GM23338 (cell line): ENCODE measurements around the gene LRRC25. TPM values are rescaled to one million over a fixed set of nuclear protein-coding genes. Genes with fewer than 3 reads are reported as not detected.

Experiments used
- ATAC-seq: fragments of 200-7000 bp; cut with Tn5 transposase; 3 replicates; pipeline ENCODE4 v1.9.1; 2020
- DNase-seq: peaks from one replicate; pipeline ENCODE4 v3.0.0-alpha.2; 2015; ENCODE audit warnings: low spot score
- H2AFZ ChIP-seq: fragments of 200-600 bp; sonication (generic); 2 replicates; pipeline ENCODE4 v1.8.0; 2016; ENCODE audit warnings: antibody characterized with exemption, mild to moderate bottlenecking, moderate library complexity
- H3F3A ChIP-seq: fragments of 200-600 bp; sonication (generic); replicated peaks from 2 replicates; pipeline ENCODE4 v1.8.0; 2017; ENCODE audit warnings: antibody characterized with exemption, mixed run types, low read depth
- H3K27ac ChIP-seq: fragments of 200-600 bp; sonication (generic); 2 replicates; pipeline ENCODE4 v1.6.1; 2016; ENCODE audit warnings: low read depth
- H3K27me3 ChIP-seq: fragments of 200-600 bp; sonication (generic); 2 replicates; pipeline ENCODE4 v1.8.0; 2016; ENCODE audit warnings: mild to moderate bottlenecking, mixed run types, moderate library complexity; ENCODE audit not compliant: insufficient read depth
- H3K36me3 ChIP-seq: fragments of 200-600 bp; sonication (generic); 2 replicates; pipeline ENCODE4 v1.8.0; 2016; ENCODE audit warnings: mild to moderate bottlenecking; ENCODE audit not compliant: insufficient read depth
- H3K4me1 ChIP-seq: fragments of 200-600 bp; sonication (generic); 2 replicates; pipeline ENCODE4 v1.8.0; 2016; ENCODE audit warnings: mild to moderate bottlenecking, moderate library complexity; ENCODE audit not compliant: insufficient read depth
- H3K4me2 ChIP-seq: fragments of 200-600 bp; sonication (generic); 2 replicates; pipeline ENCODE4 v1.7.1; 2017; ENCODE audit warnings: mixed run types
- H3K4me3 ChIP-seq: fragments of 200-600 bp; sonication (generic); 2 replicates; pipeline ENCODE4 v1.6.1; 2016; ENCODE audit warnings: mixed run types
- H3K79me2 ChIP-seq: fragments of 200-600 bp; sonication (generic); replicated peaks from 2 replicates; pipeline ENCODE4 v1.8.0; 2017; ENCODE audit warnings: mild to moderate bottlenecking; ENCODE audit not compliant: insufficient read depth
- H3K9me2 ChIP-seq: fragments of 200-600 bp; sonication (generic); 2 replicates; pipeline ENCODE4 v1.8.0; 2017; ENCODE audit not compliant: insufficient read depth
- H4K20me1 ChIP-seq: fragments of 200-600 bp; sonication (generic); replicated peaks from 2 replicates; pipeline ENCODE4 v1.8.0; 2017; ENCODE audit warnings: mild to moderate bottlenecking; ENCODE audit not compliant: insufficient read depth
- H3K27ac Mint-ChIP-seq: 2 replicates; pipeline ENCODE4 v1.8.0; 2020; ENCODE audit warnings: inconsistent platforms, mild to moderate bottlenecking, moderate library complexity, mixed read lengths
- H3K27me3 Mint-ChIP-seq: 3 replicates; pipeline ENCODE4 v1.8.0; 2022; ENCODE audit warnings: low read depth, mild to moderate bottlenecking, moderate library complexity, mixed read lengths, inconsistent platforms; ENCODE audit not compliant: insufficient read depth, poor library complexity
- H3K36me3 Mint-ChIP-seq: 3 replicates; pipeline ENCODE4 v1.8.0; 2021; ENCODE audit warnings: low read depth, mild to moderate bottlenecking, inconsistent platforms, moderate library complexity, mixed read lengths
- H3K4me1 Mint-ChIP-seq: 3 replicates; pipeline ENCODE4 v1.8.0; 2020; ENCODE audit warnings: mild to moderate bottlenecking, inconsistent platforms, mixed read lengths
- H3K4me3 Mint-ChIP-seq: 3 replicates; pipeline ENCODE4 v1.8.0; 2021; ENCODE audit warnings: moderate library complexity, mild to moderate bottlenecking, inconsistent platforms, mixed read lengths
- H3K9me3 Mint-ChIP-seq: 3 replicates; pipeline ENCODE4 v1.8.0; 2020; ENCODE audit warnings: moderate library complexity, mild to moderate bottlenecking, inconsistent platforms, mixed read lengths
- CREB1 ChIP-seq: fragments of 250-450 bp; sonication (Bioruptor Pico); IDR thresholded peaks from 2 replicates; pipeline ENCODE4 v1.5.0; 2020; ENCODE audit warnings: low read depth, mild to moderate bottlenecking, moderate library complexity
- EZH2phosphoT487 ChIP-seq: fragments of 200-600 bp; sonication (generic); IDR thresholded peaks from one replicate; pipeline ENCODE4 v1.8.1; 2018; ENCODE audit warnings: antibody characterized with exemption; ENCODE audit not compliant: unreplicated experiment
- JUNB ChIP-seq: IDR thresholded peaks from one replicate; pipeline ENCODE4 v1.6.1; 2016; ENCODE audit warnings: antibody characterized with exemption; ENCODE audit not compliant: unreplicated experiment
- NANOG ChIP-seq: IDR thresholded peaks from 2 replicates; pipeline ENCODE4 v1.6.1; 2016; ENCODE audit warnings: antibody characterized with exemption, borderline replicate concordance
- POLR2AphosphoS5 ChIP-seq: IDR thresholded peaks from 2 replicates; pipeline ENCODE4 v1.6.1; 2016; ENCODE audit warnings: antibody characterized with exemption, low read depth
- STAT1 ChIP-seq: IDR thresholded peaks from one replicate; pipeline ENCODE4 v1.6.1; 2016; ENCODE audit warnings: antibody characterized with exemption; ENCODE audit not compliant: unreplicated experiment
- ZNF114 ChIP-seq: fragments of 250-450 bp; sonication (Bioruptor Pico); IDR thresholded peaks from 2 replicates; pipeline ENCODE4 v1.5.0; 2020; ENCODE audit warnings: mild to moderate bottlenecking, moderate library complexity
- ZNF331 ChIP-seq: fragments of 250-450 bp; sonication (Bioruptor Pico); IDR thresholded peaks from 2 replicates; pipeline ENCODE4 v1.5.0; 2020; ENCODE audit warnings: low read depth, mild to moderate bottlenecking, moderate library complexity
- polyA plus RNA-seq: library from polyadenylated mRNA; unstranded; fragments of >200 nt; fragmentation: Nextera tagmentation; extraction: Ambion mirVana; gene quantifications from 2 replicates; pipeline ENCODE4 v1.2.1, GENCODE V29; 2016
- total RNA-seq: library from RNA; depleted of rRNA; stranded (reverse); fragments of >200 nt; shearing (Covaris generic); gene quantifications from 2 replicates; pipeline ENCODE4 v1.2.3, GENCODE V29; 2014
- TF ChIP-seq, protein P1 (sequence below): fragments of 250-450 bp; sonication (Bioruptor Pico); IDR thresholded peaks from 2 replicates; pipeline ENCODE4 v1.5.0; 2020; ENCODE audit warnings: mild to moderate bottlenecking, moderate library complexity
- TF ChIP-seq, protein P2 (sequence below): IDR thresholded peaks from 2 replicates; pipeline ENCODE4 v1.6.1; 2016; ENCODE audit warnings: antibody characterized with exemption
- TF ChIP-seq, protein P3 (sequence below): IDR thresholded peaks from one replicate; pipeline ENCODE4 v1.6.1; 2018; ENCODE audit warnings: antibody characterized with exemption; ENCODE audit not compliant: unreplicated experiment
- TF ChIP-seq, protein P4 (sequence below), 2 experiments: fragments of 200-600 bp in 1 of 2; sonication (generic) in 1 of 2; conservative IDR thresholded peaks; 2 replicates each; pipeline versions ENCODE4 v1.5.1 to v1.6.1; 2016 to 2017; ENCODE audit warnings: antibody characterized with exemption in 2 of 2, low read depth in 2 of 2, mild to moderate bottlenecking in 2 of 2, moderate library complexity in 1 of 2

LRRC25 gene
- total and polyA plus RNA-seq, 2 experiments from 2014 or later: 0.17 to 0.24 TPM

DNA sequence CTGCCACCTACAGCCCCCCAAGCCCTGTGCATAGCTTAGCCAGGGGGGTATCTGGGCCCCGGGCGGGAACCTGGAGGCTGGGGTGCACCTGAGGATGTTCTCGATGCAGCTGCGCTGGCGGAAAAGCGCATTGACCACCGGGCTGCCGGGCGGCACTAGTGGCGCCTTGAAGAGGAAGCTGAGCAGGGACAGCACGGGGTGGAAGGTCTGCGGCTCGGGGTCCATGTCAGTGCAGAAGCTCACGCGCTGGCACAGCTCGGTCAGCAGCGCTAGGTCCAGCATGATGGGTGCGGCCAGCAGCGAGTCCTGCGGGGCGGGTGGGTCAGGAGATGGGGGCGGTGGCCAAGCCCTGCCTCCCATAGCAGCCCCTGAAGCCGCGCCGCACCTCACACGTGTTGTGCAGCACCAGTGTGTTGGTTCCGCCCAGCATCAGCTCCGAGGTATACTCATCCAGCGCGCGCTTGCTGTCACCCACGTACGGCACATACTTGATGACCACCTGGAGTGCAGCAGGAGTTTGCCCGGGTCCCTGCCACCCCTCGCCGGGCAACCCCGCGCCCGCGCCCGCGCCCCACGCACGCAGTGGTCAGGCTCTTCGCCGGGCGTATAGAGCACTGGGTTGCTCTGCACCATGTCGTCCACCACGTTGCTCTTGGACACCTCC, 37.9 kb upstream of the LRRC25 start (continued):
- TF ChIP-seq, protein P1, sequence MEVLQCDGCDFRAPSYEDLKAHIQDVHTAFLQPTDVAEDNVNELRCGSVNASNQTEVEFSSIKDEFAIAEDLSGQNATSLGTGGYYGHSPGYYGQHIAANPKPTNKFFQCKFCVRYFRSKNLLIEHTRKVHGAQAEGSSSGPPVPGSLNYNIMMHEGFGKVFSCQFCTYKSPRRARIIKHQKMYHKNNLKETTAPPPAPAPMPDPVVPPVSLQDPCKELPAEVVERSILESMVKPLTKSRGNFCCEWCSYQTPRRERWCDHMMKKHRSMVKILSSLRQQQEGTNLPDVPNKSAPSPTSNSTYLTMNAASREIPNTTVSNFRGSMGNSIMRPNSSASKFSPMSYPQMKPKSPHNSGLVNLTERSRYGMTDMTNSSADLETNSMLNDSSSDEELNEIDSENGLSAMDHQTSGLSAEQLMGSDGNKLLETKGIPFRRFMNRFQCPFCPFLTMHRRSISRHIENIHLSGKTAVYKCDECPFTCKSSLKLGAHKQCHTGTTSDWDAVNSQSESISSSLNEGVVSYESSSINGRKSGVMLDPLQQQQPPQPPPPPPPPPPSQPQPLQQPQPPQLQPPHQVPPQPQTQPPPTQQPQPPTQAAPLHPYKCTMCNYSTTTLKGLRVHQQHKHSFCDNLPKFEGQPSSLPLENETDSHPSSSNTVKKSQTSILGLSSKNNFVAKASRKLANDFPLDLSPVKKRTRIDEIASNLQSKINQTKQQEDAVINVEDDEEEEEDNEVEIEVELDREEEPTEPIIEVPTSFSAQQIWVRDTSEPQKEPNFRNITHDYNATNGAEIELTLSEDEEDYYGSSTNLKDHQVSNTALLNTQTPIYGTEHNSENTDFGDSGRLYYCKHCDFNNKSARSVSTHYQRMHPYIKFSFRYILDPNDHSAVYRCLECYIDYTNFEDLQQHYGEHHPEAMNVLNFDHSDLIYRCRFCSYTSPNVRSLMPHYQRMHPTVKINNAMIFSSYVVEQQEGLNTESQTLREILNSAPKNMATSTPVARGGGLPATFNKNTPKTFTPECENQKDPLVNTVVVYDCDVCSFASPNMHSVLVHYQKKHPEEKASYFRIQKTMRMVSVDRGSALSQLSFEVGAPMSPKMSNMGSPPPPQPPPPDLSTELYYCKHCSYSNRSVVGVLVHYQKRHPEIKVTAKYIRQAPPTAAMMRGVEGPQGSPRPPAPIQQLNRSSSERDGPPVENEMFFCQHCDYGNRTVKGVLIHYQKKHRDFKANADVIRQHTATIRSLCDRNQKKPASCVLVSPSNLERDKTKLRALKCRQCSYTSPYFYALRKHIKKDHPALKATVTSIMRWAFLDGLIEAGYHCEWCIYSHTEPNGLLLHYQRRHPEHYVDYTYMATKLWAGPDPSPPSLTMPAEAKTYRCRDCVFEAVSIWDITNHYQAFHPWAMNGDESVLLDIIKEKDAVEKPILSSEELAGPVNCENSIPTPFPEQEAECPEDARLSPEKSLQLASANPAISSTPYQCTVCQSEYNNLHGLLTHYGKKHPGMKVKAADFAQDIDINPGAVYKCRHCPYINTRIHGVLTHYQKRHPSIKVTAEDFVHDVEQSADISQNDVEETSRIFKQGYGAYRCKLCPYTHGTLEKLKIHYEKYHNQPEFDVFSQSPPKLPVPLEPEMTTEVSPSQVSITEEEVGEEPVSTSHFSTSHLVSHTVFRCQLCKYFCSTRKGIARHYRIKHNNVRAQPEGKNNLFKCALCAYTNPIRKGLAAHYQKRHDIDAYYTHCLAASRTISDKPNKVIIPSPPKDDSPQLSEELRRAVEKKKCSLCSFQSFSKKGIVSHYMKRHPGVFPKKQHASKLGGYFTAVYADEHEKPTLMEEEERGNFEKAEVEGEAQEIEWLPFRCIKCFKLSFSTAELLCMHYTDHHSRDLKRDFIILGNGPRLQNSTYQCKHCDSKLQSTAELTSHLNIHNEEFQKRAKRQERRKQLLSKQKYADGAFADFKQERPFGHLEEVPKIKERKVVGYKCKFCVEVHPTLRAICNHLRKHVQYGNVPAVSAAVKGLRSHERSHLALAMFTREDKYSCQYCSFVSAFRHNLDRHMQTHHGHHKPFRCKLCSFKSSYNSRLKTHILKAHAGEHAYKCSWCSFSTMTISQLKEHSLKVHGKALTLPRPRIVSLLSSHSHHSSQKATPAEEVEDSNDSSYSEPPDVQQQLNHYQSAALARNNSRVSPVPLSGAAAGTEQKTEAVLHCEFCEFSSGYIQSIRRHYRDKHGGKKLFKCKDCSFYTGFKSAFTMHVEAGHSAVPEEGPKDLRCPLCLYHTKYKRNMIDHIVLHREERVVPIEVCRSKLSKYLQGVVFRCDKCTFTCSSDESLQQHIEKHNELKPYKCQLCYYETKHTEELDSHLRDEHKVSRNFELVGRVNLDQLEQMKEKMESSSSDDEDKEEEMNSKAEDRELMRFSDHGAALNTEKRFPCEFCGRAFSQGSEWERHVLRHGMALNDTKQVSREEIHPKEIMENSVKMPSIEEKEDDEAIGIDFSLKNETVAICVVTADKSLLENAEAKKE (CRISPR knock-in tag): no peak
- TF ChIP-seq, protein P2, sequence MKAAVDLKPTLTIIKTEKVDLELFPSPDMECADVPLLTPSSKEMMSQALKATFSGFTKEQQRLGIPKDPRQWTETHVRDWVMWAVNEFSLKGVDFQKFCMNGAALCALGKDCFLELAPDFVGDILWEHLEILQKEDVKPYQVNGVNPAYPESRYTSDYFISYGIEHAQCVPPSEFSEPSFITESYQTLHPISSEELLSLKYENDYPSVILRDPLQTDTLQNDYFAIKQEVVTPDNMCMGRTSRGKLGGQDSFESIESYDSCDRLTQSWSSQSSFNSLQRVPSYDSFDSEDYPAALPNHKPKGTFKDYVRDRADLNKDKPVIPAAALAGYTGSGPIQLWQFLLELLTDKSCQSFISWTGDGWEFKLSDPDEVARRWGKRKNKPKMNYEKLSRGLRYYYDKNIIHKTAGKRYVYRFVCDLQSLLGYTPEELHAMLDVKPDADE: no peak
- TF ChIP-seq POLR2AphosphoS5: no peak
- no peak for TF ChIP-seq STAT1
- TF ChIP-seq NANOG: no peak

DNA sequence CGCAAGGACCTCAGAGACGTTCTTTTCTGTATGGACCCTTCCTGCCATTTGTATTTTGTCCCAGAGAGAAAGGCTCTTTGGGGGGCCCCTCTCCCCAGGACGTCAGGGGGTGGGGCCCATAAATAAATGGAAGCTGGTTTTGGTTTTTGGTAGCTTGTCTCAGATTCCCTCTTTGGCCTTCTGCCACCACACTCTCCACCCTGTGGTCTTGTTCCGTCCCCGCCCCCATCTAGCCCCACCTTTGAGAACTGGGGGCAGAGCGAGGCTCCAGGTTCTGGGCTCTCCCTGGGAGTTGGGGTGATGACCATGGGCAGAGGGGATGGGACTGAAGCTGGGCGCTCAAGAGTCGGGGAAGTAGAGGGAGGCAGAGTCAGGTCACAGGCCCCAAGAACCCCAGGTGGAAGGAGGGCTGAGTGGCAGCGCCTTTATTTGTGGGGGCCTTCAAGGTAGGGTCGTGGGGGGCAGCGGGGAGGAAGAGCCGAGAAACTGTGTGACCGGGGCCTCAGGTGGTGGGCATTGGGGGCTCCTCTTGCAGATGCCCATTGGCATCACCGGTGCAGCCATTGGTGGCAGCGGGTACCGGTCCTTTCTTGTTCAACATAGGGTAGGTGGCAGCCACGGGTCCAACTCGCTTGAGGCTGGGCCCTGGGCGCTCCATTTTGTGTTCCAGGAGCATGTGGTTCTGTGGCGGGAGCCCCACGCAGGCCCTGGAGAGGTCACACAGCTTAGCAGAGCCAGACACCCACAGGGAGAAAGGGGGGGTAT, 37.2 kb upstream of the LRRC25 start:
- Histone ChIP-seq H3F3A (peaks cover 27% of the 10 kb centered on the region; the same call in 1 of the 2 replicates), H3K79me2 (no peaks in the 10 kb centered on the region), H3K27me3 (no peaks in the 10 kb centered on the region), H3K4me3 (peak overlapping the region; percentile 66), H2AFZ (no peak overlapping the region), H3K4me1 (peaks cover 50% of the 10 kb centered on the region), H3K36me3 (no peaks in the 10 kb centered on the region), H3K4me2 (peak overlapping the region; percentile 83), H3K27ac (no peak overlapping the region), H3K9me2 (no peaks in the 10 kb centered on the region), H4K20me1 (peaks cover 3% of the 10 kb centered on the region)
- no peak overlapping the region for H3K27ac Mint-ChIP-seq
- peaks cover 18% of the 10 kb centered on the region for H3K36me3 Mint-ChIP-seq
- peaks cover 32% of the 10 kb centered on the region for H3K27me3 Mint-ChIP-seq
- H3K4me1 Mint-ChIP-seq: peaks cover 31% of the 10 kb centered on the region
- DNase-seq (peak; percentile 32), ATAC-seq (no peak)
- no peaks in the 10 kb centered on the region for H3K9me3 Mint-ChIP-seq
- H3K4me3 Mint-ChIP-seq: peak overlapping the region; percentile 66
- TF ChIP-seq ZNF331: no peak
- TF ChIP-seq, protein P3, sequence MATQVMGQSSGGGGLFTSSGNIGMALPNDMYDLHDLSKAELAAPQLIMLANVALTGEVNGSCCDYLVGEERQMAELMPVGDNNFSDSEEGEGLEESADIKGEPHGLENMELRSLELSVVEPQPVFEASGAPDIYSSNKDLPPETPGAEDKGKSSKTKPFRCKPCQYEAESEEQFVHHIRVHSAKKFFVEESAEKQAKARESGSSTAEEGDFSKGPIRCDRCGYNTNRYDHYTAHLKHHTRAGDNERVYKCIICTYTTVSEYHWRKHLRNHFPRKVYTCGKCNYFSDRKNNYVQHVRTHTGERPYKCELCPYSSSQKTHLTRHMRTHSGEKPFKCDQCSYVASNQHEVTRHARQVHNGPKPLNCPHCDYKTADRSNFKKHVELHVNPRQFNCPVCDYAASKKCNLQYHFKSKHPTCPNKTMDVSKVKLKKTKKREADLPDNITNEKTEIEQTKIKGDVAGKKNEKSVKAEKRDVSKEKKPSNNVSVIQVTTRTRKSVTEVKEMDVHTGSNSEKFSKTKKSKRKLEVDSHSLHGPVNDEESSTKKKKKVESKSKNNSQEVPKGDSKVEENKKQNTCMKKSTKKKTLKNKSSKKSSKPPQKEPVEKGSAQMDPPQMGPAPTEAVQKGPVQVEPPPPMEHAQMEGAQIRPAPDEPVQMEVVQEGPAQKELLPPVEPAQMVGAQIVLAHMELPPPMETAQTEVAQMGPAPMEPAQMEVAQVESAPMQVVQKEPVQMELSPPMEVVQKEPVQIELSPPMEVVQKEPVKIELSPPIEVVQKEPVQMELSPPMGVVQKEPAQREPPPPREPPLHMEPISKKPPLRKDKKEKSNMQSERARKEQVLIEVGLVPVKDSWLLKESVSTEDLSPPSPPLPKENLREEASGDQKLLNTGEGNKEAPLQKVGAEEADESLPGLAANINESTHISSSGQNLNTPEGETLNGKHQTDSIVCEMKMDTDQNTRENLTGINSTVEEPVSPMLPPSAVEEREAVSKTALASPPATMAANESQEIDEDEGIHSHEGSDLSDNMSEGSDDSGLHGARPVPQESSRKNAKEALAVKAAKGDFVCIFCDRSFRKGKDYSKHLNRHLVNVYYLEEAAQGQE: no peak
- TF ChIP-seq JUNB: no peak
- TF ChIP-seq EZH2phosphoT487: no peak
- TF ChIP-seq, protein P4, sequence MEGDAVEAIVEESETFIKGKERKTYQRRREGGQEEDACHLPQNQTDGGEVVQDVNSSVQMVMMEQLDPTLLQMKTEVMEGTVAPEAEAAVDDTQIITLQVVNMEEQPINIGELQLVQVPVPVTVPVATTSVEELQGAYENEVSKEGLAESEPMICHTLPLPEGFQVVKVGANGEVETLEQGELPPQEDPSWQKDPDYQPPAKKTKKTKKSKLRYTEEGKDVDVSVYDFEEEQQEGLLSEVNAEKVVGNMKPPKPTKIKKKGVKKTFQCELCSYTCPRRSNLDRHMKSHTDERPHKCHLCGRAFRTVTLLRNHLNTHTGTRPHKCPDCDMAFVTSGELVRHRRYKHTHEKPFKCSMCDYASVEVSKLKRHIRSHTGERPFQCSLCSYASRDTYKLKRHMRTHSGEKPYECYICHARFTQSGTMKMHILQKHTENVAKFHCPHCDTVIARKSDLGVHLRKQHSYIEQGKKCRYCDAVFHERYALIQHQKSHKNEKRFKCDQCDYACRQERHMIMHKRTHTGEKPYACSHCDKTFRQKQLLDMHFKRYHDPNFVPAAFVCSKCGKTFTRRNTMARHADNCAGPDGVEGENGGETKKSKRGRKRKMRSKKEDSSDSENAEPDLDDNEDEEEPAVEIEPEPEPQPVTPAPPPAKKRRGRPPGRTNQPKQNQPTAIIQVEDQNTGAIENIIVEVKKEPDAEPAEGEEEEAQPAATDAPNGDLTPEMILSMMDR (conservative IDR thresholded peaks at IDR 0.05; ENCODE audit: low read depth in 2 of 2): no peak
- no peak for TF ChIP-seq ZNF114 (CRISPR knock-in tag)
- TF ChIP-seq CREB1 (CRISPR knock-in tag): no peak
